HCT116 (cell line): ENCODE results near the gene LYRM4. TPM values are rescaled to one million over a fixed set of nuclear protein-coding genes. Genes with fewer than 3 reads are reported as not detected.

Experiments
- ATAC-seq: fragments of 200-7000 bp; cut with Tn5 transposase; 2 replicates; pipeline ENCODE4 v1.9.1; 2020; ENCODE audit warnings: mild to moderate bottlenecking, moderate library complexity
- BruUV-seq: library from RNA; stranded (reverse); fragments of 400-500 nt; replicated peaks from 2 replicates; lab custom pipeline; 2021; lab: Mats Ljungman, UMichigan
- CTCF ChIA-PET: fragments of 300-600 bp; sonication (Branson Sonifier 250); formaldehyde crosslinking; loops from one replicate; lab custom pipeline; 2021; ENCODE audit warnings: antibody characterized with exemption; lab: Charles Lee
- POLR2A ChIA-PET: fragments of 300-600, 350-600 bp; sonication (Branson Sonifier 250); formaldehyde crosslinking; loops from one replicate; lab custom pipeline; 2021; ENCODE audit warnings: antibody characterized with exemption; lab: Charles Lee
- RAD21 ChIA-PET, 2 experiments: fragments of 300-600 bp; sonication (Branson Sonifier 250); formaldehyde crosslinking; loops; one replicate each; lab custom pipeline; 2023; ENCODE audit warnings: low total read pairs in 2 of 2; ENCODE audit not compliant: uncharacterized antibody in 2 of 2, unreplicated experiment in 2 of 2, low non-redundant PET in 1 of 2; lab: Charles Lee
- DNase-seq: peaks from one replicate; pipeline ENCODE4 v3.0.0-alpha.2; 2010; ENCODE audit warnings: low read depth, low spot score
- H2AFZ ChIP-seq: fragments of 200-600 bp; shearing (Covaris generic), sonication (generic); 2 replicates; pipeline ENCODE4 v1.6.1; 2017; ENCODE audit warnings: low read depth, mixed run types, mixed read lengths, antibody characterized with exemption, low read length; ENCODE audit not compliant: poor library complexity, severe bottlenecking
- H3K27ac ChIP-seq: 2 replicates; pipeline ENCODE4 v1.5.1; 2012; ENCODE audit warnings: low read depth, low read length
- H3K27me3 ChIP-seq: fragments of 200-600 bp; sonication (generic); 2 replicates; pipeline ENCODE4 v1.6.1; 2016; ENCODE audit warnings: mixed run types, low read length, mixed read lengths; ENCODE audit not compliant: insufficient read depth
- H3K36me3 ChIP-seq, 2 experiments: fragments of 200-500 bp in 1 of 2; fragments of 200-600 bp in 1 of 2; sonication (Bioruptor generic) in 1 of 2; sonication (generic) in 1 of 2; 2 replicates each; pipeline versions ENCODE4 v1.5.1 to v1.6.1; 2014 to 2016; ENCODE audit warnings: low read length in 2 of 2, inconsistent platforms in 1 of 2, mixed read lengths in 1 of 2, mixed run types in 1 of 2; ENCODE audit not compliant: insufficient read depth in 2 of 2, control insufficient read depth in 1 of 2
- H3K4me1 ChIP-seq, 2 experiments: fragments of 200-600 bp in 1 of 2; sonication (generic) in 1 of 2; 2 replicates each; pipeline versions ENCODE4 v1.5.1 to v1.6.1; 2012 to 2017; ENCODE audit warnings: low read length in 2 of 2, inconsistent platforms in 1 of 2, mild to moderate bottlenecking in 1 of 2, mixed read lengths in 1 of 2, mixed run types in 1 of 2, moderate library complexity in 1 of 2; ENCODE audit not compliant: insufficient read depth in 2 of 2, control insufficient read depth in 1 of 2
- H3K4me2 ChIP-seq: fragments of 200-600 bp; sonication (generic); 2 replicates; pipeline ENCODE4 v1.6.1; 2017; ENCODE audit warnings: mixed run types, low read length, mixed read lengths
- H3K4me3 ChIP-seq, 2 experiments: fragments of 200-600 bp in 1 of 2; sonication (generic) in 1 of 2; replicated peaks in 1 of 2; 2 replicates each; pipeline ENCODE4 v1.5.1; 2011 to 2016; ENCODE audit warnings: low read length in 2 of 2, control low read depth in 1 of 2, low read depth in 1 of 2, mild to moderate bottlenecking in 1 of 2, mixed read lengths in 1 of 2, mixed run types in 1 of 2
- H3K79me2 ChIP-seq: fragments of 200-600 bp; sonication (generic); 2 replicates; pipeline ENCODE4 v1.6.1; 2017; ENCODE audit warnings: mild to moderate bottlenecking, mixed run types, low read length, moderate library complexity, mixed read lengths; ENCODE audit not compliant: insufficient read depth
- H3K9ac ChIP-seq: fragments of 200-600 bp; sonication (generic); 2 replicates; pipeline ENCODE4 v1.6.1; 2016; ENCODE audit warnings: low read length, mixed read lengths
- H3K9me2 ChIP-seq: fragments of 200-600 bp; sonication (generic), shearing (Covaris generic); 2 replicates; pipeline ENCODE4 v1.6.1; 2017; ENCODE audit warnings: mixed run types, mild to moderate bottlenecking, moderate library complexity; ENCODE audit not compliant: insufficient read depth
- H3K9me3 ChIP-seq, 2 experiments: fragments of 200-500 bp in 1 of 2; fragments of 200-600 bp in 1 of 2; sonication (Bioruptor generic) in 1 of 2; sonication (generic) in 1 of 2; 2 replicates each; pipeline ENCODE4 v1.6.1; 2014 to 2017; ENCODE audit warnings: low read length in 2 of 2, mixed read lengths in 2 of 2, inconsistent platforms in 1 of 2, low read depth in 1 of 2, mild to moderate bottlenecking in 1 of 2, mixed run types in 1 of 2, moderate library complexity in 1 of 2; ENCODE audit not compliant: control insufficient read depth in 1 of 2, insufficient read depth in 1 of 2
- H4K20me1 ChIP-seq: fragments of 200-600 bp; sonication (generic), shearing (Covaris generic); 2 replicates; pipeline ENCODE4 v1.6.1; 2017; ENCODE audit warnings: mixed run types, mild to moderate bottlenecking, moderate library complexity; ENCODE audit not compliant: insufficient read depth
- CBX3 ChIP-seq: IDR thresholded peaks from 2 replicates; pipeline ENCODE4 v1.6.1; 2012; ENCODE audit warnings: low read depth
- CEBPB ChIP-seq: IDR thresholded peaks from 2 replicates; pipeline ENCODE4 v1.6.1; 2012; ENCODE audit warnings: low read depth
- ELF1 ChIP-seq: IDR thresholded peaks from 2 replicates; pipeline ENCODE4 v1.6.1; 2012; ENCODE audit warnings: low read depth, borderline replicate concordance
- EZH2 ChIP-seq: fragments of 200-600 bp; sonication (generic); IDR thresholded peaks from 2 replicates; pipeline ENCODE4 v1.6.1; 2017; ENCODE audit warnings: antibody characterized with exemption, mixed run types
- EZH2phosphoT487 ChIP-seq: fragments of 200-600 bp; IDR thresholded peaks from 2 replicates; pipeline ENCODE4 v1.6.1; 2018; ENCODE audit warnings: antibody characterized with exemption, borderline replicate concordance
- FOSL1 ChIP-seq: IDR thresholded peaks from 2 replicates; pipeline ENCODE4 v1.6.1; 2012; ENCODE audit warnings: low read depth
- POLR2A ChIP-seq: IDR thresholded peaks from 2 replicates; pipeline ENCODE4 v1.7.0; 2011; ENCODE audit warnings: borderline replicate concordance; ENCODE audit not compliant: insufficient read depth, insufficient read length; ENCODE audit errors: extremely low read depth
- SIN3A ChIP-seq: IDR thresholded peaks from 2 replicates; pipeline ENCODE4 v1.6.1; 2012; ENCODE audit warnings: low read depth
- SP1 ChIP-seq: IDR thresholded peaks from 2 replicates; pipeline ENCODE4 v1.6.1; 2012; ENCODE audit warnings: low read depth
- SRF ChIP-seq: IDR thresholded peaks from 2 replicates; pipeline ENCODE4 v1.6.1; 2012; ENCODE audit warnings: low read depth
- TCF7L2 ChIP-seq: IDR thresholded peaks from 2 replicates; pipeline ENCODE4 v1.7.0; 2011; ENCODE audit warnings: borderline replicate concordance, inconsistent platforms; ENCODE audit not compliant: insufficient read depth, insufficient read length; ENCODE audit errors: extremely low read depth
- YY1 ChIP-seq: IDR thresholded peaks from 2 replicates; pipeline ENCODE4 v1.6.1; 2011; ENCODE audit warnings: low read length, low read depth, moderate library complexity, mild to moderate bottlenecking; ENCODE audit not compliant: insufficient replicate concordance; ENCODE audit errors: extremely low read depth
- ZFX ChIP-seq: fragments of 450-650 bp; IDR thresholded peaks from 2 replicates; pipeline ENCODE4 v1.6.1; 2017
- ZNF274 ChIP-seq: fragments of 200-500 bp; sonication (Bioruptor generic); IDR thresholded peaks from 2 replicates; pipeline ENCODE4 v1.6.1; 2014; ENCODE audit warnings: mild to moderate bottlenecking, low read depth, low read length, inconsistent platforms
- intact Hi-C: fragments of 100-400 bp; cut with micrococcal nuclease; formaldehyde crosslinking; loops from 2 replicates; pipeline ENCODE4 v1.10.0; 2022
- total RNA-seq: library from RNA; stranded (reverse); gene quantifications from one replicate; pipeline ENCODE4 v1.2.1, GENCODE V29; 2021; ENCODE audit not compliant: unreplicated experiment
- TF ChIP-seq, protein P1 (sequence below): IDR thresholded peaks from 2 replicates; pipeline ENCODE4 v1.6.1; 2011; ENCODE audit warnings: mild to moderate bottlenecking, low read length, moderate library complexity; ENCODE audit not compliant: insufficient replicate concordance; ENCODE audit errors: extremely low read depth
- TF ChIP-seq, protein P2 (sequence below): IDR thresholded peaks from 2 replicates; pipeline ENCODE4 v1.6.1; 2012; ENCODE audit warnings: low read depth
- TF ChIP-seq, protein P3 (sequence below): IDR thresholded peaks from 2 replicates; pipeline ENCODE4 v1.6.1; 2012

The LYRM4 gene
- total RNA-seq, 1 experiment from 2014 or later: 30.1 TPM

DNA sequence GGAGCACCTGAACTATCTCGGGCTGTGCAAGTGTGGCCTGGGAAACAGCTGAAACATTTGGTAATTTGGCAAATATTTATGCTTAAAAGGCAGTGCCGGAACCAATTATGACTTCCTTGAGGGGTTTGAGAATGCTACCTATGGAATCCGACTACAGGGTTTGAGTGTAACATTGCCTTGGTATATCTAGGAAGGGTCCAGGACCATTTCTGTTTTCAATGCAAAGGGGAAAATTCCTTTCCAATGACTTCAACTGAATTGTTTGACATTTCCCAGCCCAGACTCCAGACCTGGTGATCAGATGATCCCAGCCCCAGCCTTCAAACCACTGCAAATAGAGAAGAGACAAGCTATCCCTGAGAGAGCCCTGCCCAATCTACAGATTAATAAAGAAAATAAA lies 180.2 kb downstream of the LYRM4 start:
- no peak overlapping the region for H3K4me2 ChIP-seq
- no peaks in the 10 kb centered on the region for H3K27me3 ChIP-seq
- no peak overlapping the region for H3K9ac ChIP-seq
- intact Hi-C loops: no loop called here
- H3K79me2 ChIP-seq: no peaks in the 10 kb centered on the region
- H3K4me1 ChIP-seq: peaks cover 2 to 29% of the 10 kb centered on the region in 2 experiments; a peak in 2 of 4 replicates
- no peaks in the 10 kb centered on the region for H3K9me2 ChIP-seq
- no peaks in the 10 kb centered on the region for H3K36me3 ChIP-seq
- ChIA-PET CTCF (no interaction called here), RAD21 (no interaction called here), POLR2A (no interaction called here)
- ATAC-seq: no peak
- no peaks in the 10 kb centered on the region for H3K9me3 ChIP-seq
- no peak overlapping the region for H2AFZ ChIP-seq
- no TSS peak for BruUV-seq
- no peak overlapping the region for H3K27ac ChIP-seq
- H3K4me3 ChIP-seq: no peak overlapping the region
- DNase-seq: no peak
- no peak for TF ChIP-seq EZH2
- TF ChIP-seq SP1: no peak
- no peak for TF ChIP-seq CEBPB
- H4K20me1 ChIP-seq: no peaks in the 10 kb centered on the region

DNA sequence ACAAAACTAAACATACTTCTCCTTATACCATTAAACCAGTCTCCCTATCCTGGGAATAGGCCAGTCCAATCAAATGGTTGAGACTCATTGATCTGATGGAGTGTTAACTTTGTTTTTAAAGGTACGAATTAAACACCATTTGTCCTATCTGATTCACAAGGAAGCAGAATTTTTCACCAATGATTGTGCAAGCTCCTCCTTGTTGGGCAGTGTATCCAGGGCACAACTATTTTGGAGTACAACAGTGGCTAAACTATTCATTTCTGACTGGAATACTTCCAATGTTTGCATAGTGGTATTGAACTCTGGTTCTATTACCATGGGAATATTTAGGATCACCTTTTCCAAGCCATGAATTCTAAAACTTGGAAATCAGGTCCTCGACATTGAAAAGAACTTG lies 181.1 kb downstream of the LYRM4 start:
- intact Hi-C loops: no loop called here
- no peaks in the 10 kb centered on the region for H3K9me3 ChIP-seq
- H3K4me2 ChIP-seq: no peak overlapping the region
- peaks cover 2 to 28% of the 10 kb centered on the region in 2 experiments; a peak in 2 of 4 replicates for H3K4me1 ChIP-seq
- no peaks in the 10 kb centered on the region for H4K20me1 ChIP-seq
- H3K9ac ChIP-seq: no peak overlapping the region
- H3K36me3 ChIP-seq: no peaks in the 10 kb centered on the region
- H3K27ac ChIP-seq: no peak overlapping the region
- RAD21 ChIA-PET: no interaction called here
- H3K27me3 ChIP-seq: no peaks in the 10 kb centered on the region
- CTCF ChIA-PET: no interaction called here
- POLR2A ChIA-PET: no interaction called here
- no peak for DNase-seq
- no peaks in the 10 kb centered on the region for H3K9me2 ChIP-seq
- H3K4me3 ChIP-seq: no peak overlapping the region
- ATAC-seq: no peak
- H3K79me2 ChIP-seq: no peaks in the 10 kb centered on the region
- no TSS peak for BruUV-seq
- no peak overlapping the region for H2AFZ ChIP-seq
- TF ChIP-seq ZNF274 (no peak), FOSL1 (no peak), SRF (no peak), ELF1 (no peak), ZFX (no peak), CBX3 (no peak), TCF7L2 (no peak), YY1 (no peak), POLR2A (no peak), SIN3A (no peak), EZH2phosphoT487 (no peak), SP1 (no peak)
- TF ChIP-seq, protein P1, sequence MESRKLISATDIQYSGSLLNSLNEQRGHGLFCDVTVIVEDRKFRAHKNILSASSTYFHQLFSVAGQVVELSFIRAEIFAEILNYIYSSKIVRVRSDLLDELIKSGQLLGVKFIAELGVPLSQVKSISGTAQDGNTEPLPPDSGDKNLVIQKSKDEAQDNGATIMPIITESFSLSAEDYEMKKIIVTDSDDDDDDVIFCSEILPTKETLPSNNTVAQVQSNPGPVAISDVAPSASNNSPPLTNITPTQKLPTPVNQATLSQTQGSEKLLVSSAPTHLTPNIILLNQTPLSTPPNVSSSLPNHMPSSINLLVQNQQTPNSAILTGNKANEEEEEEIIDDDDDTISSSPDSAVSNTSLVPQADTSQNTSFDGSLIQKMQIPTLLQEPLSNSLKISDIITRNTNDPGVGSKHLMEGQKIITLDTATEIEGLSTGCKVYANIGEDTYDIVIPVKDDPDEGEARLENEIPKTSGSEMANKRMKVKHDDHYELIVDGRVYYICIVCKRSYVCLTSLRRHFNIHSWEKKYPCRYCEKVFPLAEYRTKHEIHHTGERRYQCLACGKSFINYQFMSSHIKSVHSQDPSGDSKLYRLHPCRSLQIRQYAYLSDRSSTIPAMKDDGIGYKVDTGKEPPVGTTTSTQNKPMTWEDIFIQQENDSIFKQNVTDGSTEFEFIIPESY: no peak
- TF ChIP-seq, protein P2, sequence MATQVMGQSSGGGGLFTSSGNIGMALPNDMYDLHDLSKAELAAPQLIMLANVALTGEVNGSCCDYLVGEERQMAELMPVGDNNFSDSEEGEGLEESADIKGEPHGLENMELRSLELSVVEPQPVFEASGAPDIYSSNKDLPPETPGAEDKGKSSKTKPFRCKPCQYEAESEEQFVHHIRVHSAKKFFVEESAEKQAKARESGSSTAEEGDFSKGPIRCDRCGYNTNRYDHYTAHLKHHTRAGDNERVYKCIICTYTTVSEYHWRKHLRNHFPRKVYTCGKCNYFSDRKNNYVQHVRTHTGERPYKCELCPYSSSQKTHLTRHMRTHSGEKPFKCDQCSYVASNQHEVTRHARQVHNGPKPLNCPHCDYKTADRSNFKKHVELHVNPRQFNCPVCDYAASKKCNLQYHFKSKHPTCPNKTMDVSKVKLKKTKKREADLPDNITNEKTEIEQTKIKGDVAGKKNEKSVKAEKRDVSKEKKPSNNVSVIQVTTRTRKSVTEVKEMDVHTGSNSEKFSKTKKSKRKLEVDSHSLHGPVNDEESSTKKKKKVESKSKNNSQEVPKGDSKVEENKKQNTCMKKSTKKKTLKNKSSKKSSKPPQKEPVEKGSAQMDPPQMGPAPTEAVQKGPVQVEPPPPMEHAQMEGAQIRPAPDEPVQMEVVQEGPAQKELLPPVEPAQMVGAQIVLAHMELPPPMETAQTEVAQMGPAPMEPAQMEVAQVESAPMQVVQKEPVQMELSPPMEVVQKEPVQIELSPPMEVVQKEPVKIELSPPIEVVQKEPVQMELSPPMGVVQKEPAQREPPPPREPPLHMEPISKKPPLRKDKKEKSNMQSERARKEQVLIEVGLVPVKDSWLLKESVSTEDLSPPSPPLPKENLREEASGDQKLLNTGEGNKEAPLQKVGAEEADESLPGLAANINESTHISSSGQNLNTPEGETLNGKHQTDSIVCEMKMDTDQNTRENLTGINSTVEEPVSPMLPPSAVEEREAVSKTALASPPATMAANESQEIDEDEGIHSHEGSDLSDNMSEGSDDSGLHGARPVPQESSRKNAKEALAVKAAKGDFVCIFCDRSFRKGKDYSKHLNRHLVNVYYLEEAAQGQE: no peak
- TF ChIP-seq, protein P3, sequence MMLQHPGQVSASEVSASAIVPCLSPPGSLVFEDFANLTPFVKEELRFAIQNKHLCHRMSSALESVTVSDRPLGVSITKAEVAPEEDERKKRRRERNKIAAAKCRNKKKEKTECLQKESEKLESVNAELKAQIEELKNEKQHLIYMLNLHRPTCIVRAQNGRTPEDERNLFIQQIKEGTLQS: no peak
